Ovary (tissue), 9 donors: ENCODE data around the gene PRG2. TPM values are rescaled to one million over a fixed set of nuclear protein-coding genes. Genes with fewer than 3 reads are reported as not detected.

ENCODE experiments used
- DNase-seq, 5 donors: peaks; one replicate each; pipeline ENCODE4 v3.0.0-alpha.2; 2019 to 2020
- H3K27ac ChIP-seq, 2 donors: fragments of 200-600 bp; one replicate each; pipeline versions ENCODE4 v1.5.1 to v1.8.0; 2019 to 2022
- H3K27me3 ChIP-seq: fragments of 200-600 bp; one replicate; pipeline ENCODE4 v1.8.0; 2022
- H3K36me3 ChIP-seq: fragments of 200-600 bp; sonication (generic); one replicate; pipeline ENCODE4 v1.5.1; 2019
- H3K4me1 ChIP-seq: one replicate; pipeline ENCODE4 v1.8.1; 2013; ENCODE audit warnings: mild to moderate bottlenecking, moderate library complexity; ENCODE audit not compliant: insufficient read depth
- H3K4me3 ChIP-seq: fragments of 200-600 bp; sonication (generic); one replicate; pipeline ENCODE4 v1.5.1; 2017
- H3K9me3 ChIP-seq, 2 donors: fragments of 200-600 bp in 1 of 2; sonication (generic) in 1 of 2; one replicate each; pipeline versions ENCODE4 v1.5.1 to v1.8.1; 2013 to 2019; ENCODE audit warnings: mild to moderate bottlenecking in 1 of 2, moderate library complexity in 1 of 2
- EP300 ChIP-seq: sonication (generic); formaldehyde crosslinking; IDR thresholded peaks from one replicate; pipeline ENCODE4 v1.6.1; 2017; ENCODE audit warnings: antibody characterized with exemption
- POLR2A ChIP-seq: fragments of 450-650 bp; IDR thresholded peaks from one replicate; pipeline ENCODE4 v1.6.1; 2017; ENCODE audit warnings: antibody characterized with exemption, mild to moderate bottlenecking, moderate library complexity
- WGBS, 3 donors: extraction: QIAGEN DNeasy Blood & Tissue Kit in 1 of 3; methylation state at CpG; one replicate each; pipeline versions ENCODE4 v1.1.5 to v1.1.7; 2013 to 2017; 5-methylcytosine and 5-hydroxymethylcytosine counted together
- intact Hi-C, 4 donors: fragments of 100-400 bp; cut with DNase I; formaldehyde crosslinking; loops; one replicate each; pipeline versions ENCODE4 v1.11.0 to v1.15.1; 2022 to 2023
- polyA plus RNA-seq, 2 donors: library from polyadenylated mRNA; stranded (reverse); fragments of 200-250 nt in 1 of 2; fragments of 350-450 nt in 1 of 2; fragmentation: Illumina TruSeq in 1 of 2; extraction: RNeasy Lipid Tissue Mini Kit (QIAGEN cat#74804) in 1 of 2; gene quantifications; one replicate each; pipeline ENCODE4 v1.2.3, GENCODE V29; 2013 to 2014
- total RNA-seq, 7 donors: library from RNA; depleted of rRNA in 2 of 7; stranded (reverse); fragments of >200 nt in 2 of 7; fragmentation: NEBNext Ultra II Directional in 3 of 7; extraction: Animal tissue kit (Norgen Biotek cat#: 25700) in 3 of 7; gene quantifications; one replicate each; pipeline versions ENCODE4 v1.1.0 to v1.2.4, GENCODE V29; 2016 to 2023
- TF ChIP-seq, protein P1 (sequence below), 3 donors: fragments of 450-650 bp in 2 of 3; fragments of 200-600 bp in 1 of 3; IDR thresholded peaks; one replicate each; pipeline versions ENCODE4 v1.5.1 to v1.8.0; 2016 to 2022; ENCODE audit warnings: antibody characterized with exemption in 3 of 3, mild to moderate bottlenecking in 1 of 3
- donor health status: DM: no; HTN: no; CAD: no; lungs with moderate emphysema.
- donor health status: DM: no; HTN: no; CAD: no.
- donor health status: Bipolar disorder and iron deficiency.
- donor health status: DM: yes; HTN: yes; CAD: no.
- donor health status: DM: no; HTN: no; CAD: no.
- donor health status: DM: yes; HTN: yes; CAD: no.

Gene PRG2
- total and polyA plus RNA-seq, 9 donors, result 0.15 TPM; not detected in 8

- Histone ChIP-seq H3K27me3 (no peaks in the 10 kb centered on the region), H3K27ac (no peak overlapping the region), H3K4me3 (no peak overlapping the region), H3K36me3 (no peaks in the 10 kb centered on the region), H3K9me3 (no peaks in the 10 kb centered on the region), H3K4me1 (peaks cover 2% of the 10 kb centered on the region)
- intact Hi-C loops, result no loop called here
- TF ChIP-seq EP300, result no peak
- TF ChIP-seq, protein P1, sequence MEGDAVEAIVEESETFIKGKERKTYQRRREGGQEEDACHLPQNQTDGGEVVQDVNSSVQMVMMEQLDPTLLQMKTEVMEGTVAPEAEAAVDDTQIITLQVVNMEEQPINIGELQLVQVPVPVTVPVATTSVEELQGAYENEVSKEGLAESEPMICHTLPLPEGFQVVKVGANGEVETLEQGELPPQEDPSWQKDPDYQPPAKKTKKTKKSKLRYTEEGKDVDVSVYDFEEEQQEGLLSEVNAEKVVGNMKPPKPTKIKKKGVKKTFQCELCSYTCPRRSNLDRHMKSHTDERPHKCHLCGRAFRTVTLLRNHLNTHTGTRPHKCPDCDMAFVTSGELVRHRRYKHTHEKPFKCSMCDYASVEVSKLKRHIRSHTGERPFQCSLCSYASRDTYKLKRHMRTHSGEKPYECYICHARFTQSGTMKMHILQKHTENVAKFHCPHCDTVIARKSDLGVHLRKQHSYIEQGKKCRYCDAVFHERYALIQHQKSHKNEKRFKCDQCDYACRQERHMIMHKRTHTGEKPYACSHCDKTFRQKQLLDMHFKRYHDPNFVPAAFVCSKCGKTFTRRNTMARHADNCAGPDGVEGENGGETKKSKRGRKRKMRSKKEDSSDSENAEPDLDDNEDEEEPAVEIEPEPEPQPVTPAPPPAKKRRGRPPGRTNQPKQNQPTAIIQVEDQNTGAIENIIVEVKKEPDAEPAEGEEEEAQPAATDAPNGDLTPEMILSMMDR (IDR thresholded peaks at IDR 0.05), result no peak
- no peak for DNase-seq
- WGBS, 3 donors, result 85 to 91% (median 90%) methylated on average over 3 of the region's 3 CpGs
Observed at GRCh38 chr11:57419146-57419545, 28.7 kb upstream of the PRG2 start.

- no peak for DNase-seq
- Histone ChIP-seq H3K4me3 (no peak overlapping the region), H3K9me3 (no peaks in the 10 kb centered on the region), H3K4me1 (no peaks in the 10 kb centered on the region), H3K27ac (no peak overlapping the region), H3K27me3 (no peaks in the 10 kb centered on the region), H3K36me3 (no peaks in the 10 kb centered on the region)
- TF ChIP-seq EP300, result no peak
- TF ChIP-seq, protein P1 (IDR thresholded peaks at IDR 0.05), result no peak
- no peak for TF ChIP-seq POLR2A
- intact Hi-C loops, result no loop called here
Observed at GRCh38 chr11:57418131-57418530, 27.7 kb upstream of the PRG2 start.

DNA sequence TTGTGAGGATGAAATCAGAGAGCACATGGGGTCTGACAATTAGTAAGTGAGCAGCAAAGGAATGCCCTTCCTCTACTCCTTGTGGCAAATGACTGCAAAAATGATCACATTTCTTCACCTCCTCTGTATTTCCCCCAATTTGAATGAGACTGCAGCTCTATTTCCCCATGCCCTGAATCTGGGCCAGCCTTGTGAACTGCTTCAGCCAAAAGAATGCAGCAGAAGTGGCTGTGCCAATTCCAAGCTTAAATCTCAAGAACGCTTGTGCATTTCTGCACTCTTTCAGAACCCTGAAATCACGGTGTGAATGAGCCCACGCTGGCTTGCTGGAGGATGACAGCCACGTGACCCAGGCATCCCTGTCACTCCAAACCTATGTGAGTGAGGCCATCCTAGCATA is 26.6 kb upstream of the PRG2 start:
- H3K27me3 ChIP-seq, result no peaks in the 10 kb centered on the region
- WGBS, 3 donors, result 20 to 48% (median 31%) methylated on average over 4 of the region's 4 CpGs
- H3K9me3 ChIP-seq, result no peaks in the 10 kb centered on the region
- no peak for TF ChIP-seq POLR2A
- TF ChIP-seq, protein P1 (IDR thresholded peaks at IDR 0.05), result no peak
- TF ChIP-seq EP300, result no peak
- H3K4me1 ChIP-seq, result no peaks in the 10 kb centered on the region
- no peak overlapping the region for H3K4me3 ChIP-seq
- intact Hi-C loops, result no loop called here
- H3K36me3 ChIP-seq, result no peaks in the 10 kb centered on the region
- no peak for DNase-seq
- no peak overlapping the region for H3K27ac ChIP-seq

DNA sequence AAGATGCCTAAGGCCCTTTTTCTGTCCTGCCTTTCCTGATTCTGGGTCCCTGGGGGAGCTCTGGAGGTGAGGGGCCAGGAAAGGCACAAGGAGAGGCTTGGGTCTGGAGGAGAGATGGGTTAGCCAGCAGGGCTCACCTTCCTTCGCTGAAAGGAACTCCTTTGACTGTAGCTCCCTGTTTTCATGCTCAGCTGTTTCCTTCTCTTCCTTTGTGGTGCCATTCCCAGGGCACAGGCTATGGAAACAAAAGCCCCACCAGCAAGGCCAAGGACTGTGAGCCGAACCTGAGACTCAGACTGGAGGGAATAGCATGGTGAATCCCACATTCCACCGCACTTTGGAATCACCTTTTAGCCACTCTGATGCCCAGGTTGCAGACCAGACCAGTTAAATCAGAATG is 26.0 kb upstream of the PRG2 start:
- no peaks in the 10 kb centered on the region for H3K9me3 ChIP-seq
- no peaks in the 10 kb centered on the region for H3K36me3 ChIP-seq
- intact Hi-C loops, result no loop called here
- TF ChIP-seq, protein P1 (IDR thresholded peaks at IDR 0.05), result no peak
- no peak for TF ChIP-seq POLR2A
- no peak for TF ChIP-seq EP300
- H3K27me3 ChIP-seq, result no peaks in the 10 kb centered on the region
- no peak overlapping the region for H3K4me3 ChIP-seq
- WGBS, 3 donors, result 86 to 94% (median 88%) methylated on average over 3 of the region's 3 CpGs
- no peak overlapping the region for H3K27ac ChIP-seq
- H3K4me1 ChIP-seq, result no peaks in the 10 kb centered on the region
- DNase-seq, result no peak
